Ovary (tissue), 3 donors: ENCODE results near the gene NOTCH4.

ENCODE experiments used
- POLR2A ChIP-seq: fragments of 450-650 bp; IDR thresholded peaks from one replicate; pipeline ENCODE4 v1.6.1; 2017; ENCODE audit warnings: antibody characterized with exemption, mild to moderate bottlenecking, moderate library complexity
- TF ChIP-seq, protein P1 (sequence below), 3 donors: fragments of 450-650 bp in 2 of 3; fragments of 200-600 bp in 1 of 3; IDR thresholded peaks; one replicate each; pipeline versions ENCODE4 v1.5.1 to v1.8.0; 2016 to 2022; ENCODE audit warnings: antibody characterized with exemption in 3 of 3, mild to moderate bottlenecking in 1 of 3
- donor health status: DM: no; HTN: no; CAD: no.

DNA sequence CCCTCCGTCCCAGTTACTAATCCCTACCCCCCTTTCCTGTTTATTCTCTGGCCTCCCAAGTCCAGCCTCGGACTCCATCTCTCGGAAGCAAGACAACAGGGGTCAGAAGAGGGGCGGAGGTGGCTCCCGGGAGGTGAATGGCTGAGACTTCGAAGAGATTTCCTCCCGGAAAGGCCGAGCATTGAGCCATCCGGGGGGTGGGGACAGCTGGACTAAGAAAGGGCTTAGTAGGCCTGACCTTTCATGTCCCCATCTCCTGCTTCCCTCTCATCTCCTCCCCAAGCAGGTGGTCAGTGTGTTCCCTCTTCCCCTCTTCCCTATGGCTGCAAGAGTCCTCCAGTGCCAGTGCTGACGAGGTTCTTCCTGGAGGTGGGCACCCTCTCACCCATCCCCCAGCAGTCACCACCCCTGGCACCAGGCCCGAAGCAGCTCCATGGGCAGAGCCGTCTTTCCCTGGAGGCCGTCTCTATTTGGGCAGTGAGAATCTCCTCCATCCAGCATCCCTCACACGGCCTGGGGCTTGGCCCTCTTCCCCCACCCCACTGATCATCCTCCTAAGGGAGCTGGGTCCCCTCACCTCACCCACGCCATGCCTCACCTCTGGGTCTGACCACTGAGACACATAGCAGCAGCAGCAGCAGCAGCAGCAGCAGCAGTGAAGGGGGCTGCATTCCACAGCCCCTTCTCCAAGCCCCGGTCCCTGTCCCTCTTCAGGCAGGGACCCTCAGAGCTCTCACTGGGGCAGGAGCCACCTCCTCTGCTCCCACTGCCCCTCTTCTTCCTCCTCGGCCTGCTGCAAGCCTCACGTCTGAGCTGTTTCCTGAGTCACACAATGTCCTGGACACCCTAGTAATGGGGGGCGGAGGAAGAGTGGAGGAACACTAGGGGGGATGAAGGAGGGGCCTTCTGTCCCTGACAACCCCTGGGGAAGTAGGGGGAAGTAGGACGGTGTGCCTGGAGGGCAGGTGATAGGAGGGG lies at the start of gene NOTCH4:
- TF ChIP-seq, protein P1, sequence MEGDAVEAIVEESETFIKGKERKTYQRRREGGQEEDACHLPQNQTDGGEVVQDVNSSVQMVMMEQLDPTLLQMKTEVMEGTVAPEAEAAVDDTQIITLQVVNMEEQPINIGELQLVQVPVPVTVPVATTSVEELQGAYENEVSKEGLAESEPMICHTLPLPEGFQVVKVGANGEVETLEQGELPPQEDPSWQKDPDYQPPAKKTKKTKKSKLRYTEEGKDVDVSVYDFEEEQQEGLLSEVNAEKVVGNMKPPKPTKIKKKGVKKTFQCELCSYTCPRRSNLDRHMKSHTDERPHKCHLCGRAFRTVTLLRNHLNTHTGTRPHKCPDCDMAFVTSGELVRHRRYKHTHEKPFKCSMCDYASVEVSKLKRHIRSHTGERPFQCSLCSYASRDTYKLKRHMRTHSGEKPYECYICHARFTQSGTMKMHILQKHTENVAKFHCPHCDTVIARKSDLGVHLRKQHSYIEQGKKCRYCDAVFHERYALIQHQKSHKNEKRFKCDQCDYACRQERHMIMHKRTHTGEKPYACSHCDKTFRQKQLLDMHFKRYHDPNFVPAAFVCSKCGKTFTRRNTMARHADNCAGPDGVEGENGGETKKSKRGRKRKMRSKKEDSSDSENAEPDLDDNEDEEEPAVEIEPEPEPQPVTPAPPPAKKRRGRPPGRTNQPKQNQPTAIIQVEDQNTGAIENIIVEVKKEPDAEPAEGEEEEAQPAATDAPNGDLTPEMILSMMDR (IDR thresholded peaks at IDR 0.05) = no peak
- no peak for TF ChIP-seq POLR2A
